SK-N-SH (cell line): ENCODE results near the gene TUBB2B.

ENCODE experiments used
- CTCF ChIP-seq: fragments of 200-600 bp; sonication (generic); IDR thresholded peaks from 2 replicates; pipeline ENCODE4 v1.6.1; 2017; ENCODE audit warnings: antibody characterized with exemption, mild to moderate bottlenecking, moderate library complexity
- EZH2phosphoT487 ChIP-seq: fragments of 200-600 bp; sonication (generic); IDR thresholded peaks from 2 replicates; pipeline ENCODE4 v1.6.1; 2017; ENCODE audit warnings: low read depth, mixed run types, mild to moderate bottlenecking, antibody characterized with exemption, moderate library complexity, borderline replicate concordance
- MAX ChIP-seq: IDR thresholded peaks from 2 replicates; pipeline ENCODE4 v1.4.0; 2012; ENCODE audit warnings: low read depth
- POLR2AphosphoS5 ChIP-seq: IDR thresholded peaks from 2 replicates; pipeline ENCODE4 v1.6.1; 2012; ENCODE audit warnings: low read depth, low read length
- RXRA ChIP-seq: IDR thresholded peaks from 2 replicates; pipeline ENCODE4 v1.4.0; 2012; ENCODE audit warnings: low read depth, mild to moderate bottlenecking, borderline replicate concordance
- TAF1 ChIP-seq: IDR thresholded peaks from 2 replicates; pipeline ENCODE4 v1.6.1; 2012; ENCODE audit warnings: low read depth, mild to moderate bottlenecking, low read length, moderate library complexity, borderline replicate concordance

GRCh38 chr6:3240595-3240994 lies 13.1 kb upstream of the TUBB2B start:
- TF ChIP-seq CTCF (no peak), EZH2phosphoT487 (no peak), POLR2AphosphoS5 (no peak), MAX (no peak), TAF1 (no peak), RXRA (no peak)
